TTC549 (cell line): ENCODE data around the gene GSS.

Experiments used
- FAIRE-seq: peaks from 2 replicates; lab custom pipeline; 2012; peaks lifted over from hg19 to GRCh38; lab: Jason Lieb, UNC

The GSS gene

DNA sequence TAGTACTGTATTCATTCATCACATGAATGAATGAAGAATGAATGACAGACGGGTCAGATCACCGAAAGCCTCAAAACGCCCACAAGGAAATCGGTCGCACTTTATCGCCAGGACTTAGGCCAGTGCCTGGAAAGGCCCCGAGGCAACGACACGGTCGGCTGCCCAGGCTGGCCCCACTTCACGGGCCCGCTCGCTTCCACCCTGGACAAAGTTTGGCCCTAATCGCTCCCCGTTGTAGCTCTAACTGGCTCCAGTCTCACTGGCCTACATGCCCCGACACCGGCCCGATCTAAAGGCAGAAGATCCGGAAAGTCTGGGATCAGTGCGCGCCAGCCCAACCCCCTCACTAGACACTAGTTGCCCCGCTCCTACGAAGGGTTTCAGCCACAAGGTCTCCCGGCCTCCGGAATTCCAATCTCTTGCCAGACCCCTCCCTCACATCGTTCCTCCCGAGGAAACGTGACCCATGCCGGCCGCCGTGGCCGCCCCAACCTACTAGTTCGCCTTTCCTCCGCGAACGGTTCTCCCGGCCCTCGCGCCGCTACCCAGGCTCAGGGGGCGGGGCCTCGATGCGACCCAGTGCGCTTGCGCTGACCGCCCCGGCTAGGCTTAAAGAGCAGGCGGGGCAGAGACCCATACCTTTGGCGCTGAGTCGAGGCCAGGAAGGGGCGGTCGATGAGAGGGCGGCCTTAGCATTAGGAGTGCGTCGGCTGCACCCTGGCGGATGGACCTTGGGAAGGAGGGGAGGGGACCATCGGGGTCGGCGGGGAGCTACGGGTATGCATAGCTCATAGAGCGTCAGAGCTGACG is at the start of gene GSS, which contains the start of gene MYH7B:
Gene GSS, minus strand, starts transcription at position 576 of the 810 bp plus-strand sequence. CDS start 3,954 bp downstream, outside the sequence.
Gene MYH7B, plus strand, starts transcription at position 638 of the 810 bp plus-strand sequence. CDS start 22,138 bp downstream, outside the sequence.
- no peak for FAIRE-seq

DNA sequence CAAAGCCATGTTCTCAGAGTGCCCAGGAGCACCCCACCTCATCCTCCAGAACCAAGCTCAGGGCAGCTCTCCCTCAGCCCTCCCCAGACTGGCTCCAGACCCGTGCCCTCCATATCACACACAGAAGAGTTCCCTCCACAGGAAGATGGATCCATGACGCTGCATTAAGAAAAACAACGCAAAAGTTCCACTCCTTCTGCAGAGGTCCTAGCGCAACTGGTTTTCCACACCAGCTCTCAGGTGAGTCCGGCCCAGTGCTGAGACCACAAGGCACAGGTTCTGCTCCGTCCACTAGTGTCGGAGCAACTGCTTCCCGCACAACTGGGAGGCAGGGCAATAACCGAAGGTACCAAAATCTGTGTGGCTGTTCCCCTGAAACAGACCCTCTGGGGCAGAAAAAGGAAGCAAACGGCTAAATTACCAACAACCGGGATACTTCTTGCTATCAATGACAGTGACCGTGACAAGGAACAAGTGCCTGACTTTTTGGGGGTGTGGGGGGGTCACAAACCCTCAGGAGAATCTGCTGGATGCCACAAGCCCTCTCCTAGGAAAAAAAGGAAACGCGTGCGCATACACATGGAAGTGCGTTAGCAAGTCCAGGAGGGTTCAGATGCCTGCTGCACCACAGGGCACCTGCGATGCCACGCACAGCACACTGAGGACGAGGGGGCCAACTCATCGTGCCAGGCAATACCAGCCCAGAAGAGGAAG is 49.3 kb upstream of the GSS start:
- no peak for FAIRE-seq

DNA sequence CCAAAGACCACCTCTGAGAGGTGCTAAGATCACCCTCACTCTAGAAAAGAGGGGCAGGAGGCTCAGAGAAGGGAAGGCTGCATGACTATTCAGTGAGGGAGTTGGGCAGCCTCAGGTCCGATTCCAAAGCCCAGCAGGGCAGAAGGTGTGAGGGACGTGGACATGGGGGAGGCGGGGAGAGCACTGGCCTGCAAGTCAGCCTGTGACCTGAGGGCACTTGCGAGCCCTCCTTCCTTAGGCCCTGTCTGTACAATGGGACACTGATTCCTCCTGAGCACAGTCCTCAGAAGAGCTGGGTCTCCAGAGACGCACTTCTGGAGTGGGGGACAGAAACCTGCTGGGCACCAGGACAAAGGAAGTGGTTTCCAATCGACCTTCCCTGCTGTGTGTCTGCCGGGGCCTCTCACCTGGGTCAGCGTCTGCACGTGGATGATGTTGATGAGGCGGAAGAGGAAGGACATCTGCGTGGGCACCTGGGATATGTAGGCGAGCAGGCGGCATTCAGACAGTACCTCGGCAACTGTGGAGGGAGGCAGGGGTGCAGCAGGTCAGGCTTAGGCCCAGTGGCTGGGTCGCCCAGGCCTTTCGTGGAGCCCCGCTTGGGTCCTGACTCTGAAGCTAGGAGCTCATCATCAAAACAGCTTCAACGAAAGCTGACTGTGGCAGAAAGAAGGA is 48.6 kb upstream of the GSS start:
- no peak for FAIRE-seq

DNA sequence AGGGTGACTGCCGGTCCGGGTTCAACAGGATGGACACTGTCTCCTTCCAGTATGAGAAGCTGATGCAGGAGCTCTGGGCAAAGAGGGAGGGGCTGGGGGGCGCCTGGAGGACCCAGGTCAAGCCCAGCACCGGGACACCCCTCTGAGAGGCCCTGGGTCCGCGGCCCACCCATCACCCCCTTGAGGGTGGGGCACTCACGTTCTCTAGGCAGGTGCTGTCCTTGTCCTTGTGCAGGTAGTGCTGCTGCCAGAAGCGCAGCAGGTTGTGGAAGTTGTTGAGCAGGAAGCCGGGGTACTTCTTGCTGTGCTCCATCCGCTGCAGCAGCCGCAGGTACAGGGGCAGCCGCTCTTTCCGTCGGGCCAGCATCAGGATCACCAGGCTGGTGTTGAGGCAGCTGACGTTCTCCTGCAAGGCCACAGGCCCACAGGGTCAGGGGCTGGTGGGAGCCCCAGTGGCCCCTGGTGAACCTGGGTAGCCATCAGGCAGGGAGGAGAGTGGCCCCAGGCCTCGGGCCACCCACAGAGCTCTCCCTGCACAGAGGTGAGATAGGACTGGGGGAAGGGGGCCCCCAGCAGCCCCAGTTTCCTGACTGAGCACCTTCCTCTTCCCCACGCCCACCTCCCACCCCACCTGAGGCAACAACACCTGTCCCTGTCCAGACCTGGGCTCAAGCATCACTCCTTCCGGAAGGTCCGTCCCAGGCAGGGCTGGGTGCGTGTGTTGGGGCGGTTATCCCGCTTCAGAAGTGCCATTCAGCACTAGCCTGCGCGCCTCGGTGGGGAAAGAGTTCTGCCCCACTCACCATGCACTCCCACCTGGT is 47.8 kb upstream of the GSS start:
- FAIRE-seq = no peak

DNA sequence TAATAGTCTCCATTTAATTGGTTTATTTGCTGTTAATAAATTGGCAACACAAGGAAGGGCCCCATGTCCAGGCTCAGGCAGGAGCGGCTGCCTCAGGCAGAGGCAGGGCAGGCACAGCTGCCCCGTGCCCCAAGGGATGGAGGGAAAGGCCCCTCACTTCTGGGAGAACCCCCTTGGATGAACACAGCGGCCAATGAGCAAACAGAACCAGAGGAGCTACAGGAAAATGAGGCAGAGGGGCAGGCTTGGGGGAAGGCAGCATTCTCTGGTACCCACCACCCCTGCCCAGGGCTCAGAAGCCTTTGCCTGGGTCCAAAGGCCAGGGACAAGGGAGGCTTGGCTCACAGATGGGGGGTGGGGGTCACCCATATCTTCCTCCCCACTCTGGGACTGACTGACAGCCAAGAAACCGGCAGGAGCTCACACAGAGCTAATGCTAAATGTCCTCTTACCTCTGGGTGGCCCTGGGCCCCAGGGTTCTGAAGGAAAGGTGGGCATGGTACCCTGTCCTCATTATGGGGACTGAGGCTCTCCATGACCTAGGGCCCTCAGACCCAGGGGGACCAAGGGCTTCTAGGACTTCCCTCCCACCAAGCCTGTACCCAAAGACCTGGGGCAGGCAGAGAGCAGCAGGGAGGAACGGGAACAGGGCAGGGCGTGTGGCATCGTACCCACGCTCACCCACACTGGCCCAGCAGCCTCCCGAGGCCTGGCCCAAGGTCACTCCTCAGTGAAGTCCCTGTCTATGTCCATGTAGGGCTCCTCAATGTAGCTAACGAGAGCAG is 47.0 kb upstream of the GSS start:
- FAIRE-seq = no peak

DNA sequence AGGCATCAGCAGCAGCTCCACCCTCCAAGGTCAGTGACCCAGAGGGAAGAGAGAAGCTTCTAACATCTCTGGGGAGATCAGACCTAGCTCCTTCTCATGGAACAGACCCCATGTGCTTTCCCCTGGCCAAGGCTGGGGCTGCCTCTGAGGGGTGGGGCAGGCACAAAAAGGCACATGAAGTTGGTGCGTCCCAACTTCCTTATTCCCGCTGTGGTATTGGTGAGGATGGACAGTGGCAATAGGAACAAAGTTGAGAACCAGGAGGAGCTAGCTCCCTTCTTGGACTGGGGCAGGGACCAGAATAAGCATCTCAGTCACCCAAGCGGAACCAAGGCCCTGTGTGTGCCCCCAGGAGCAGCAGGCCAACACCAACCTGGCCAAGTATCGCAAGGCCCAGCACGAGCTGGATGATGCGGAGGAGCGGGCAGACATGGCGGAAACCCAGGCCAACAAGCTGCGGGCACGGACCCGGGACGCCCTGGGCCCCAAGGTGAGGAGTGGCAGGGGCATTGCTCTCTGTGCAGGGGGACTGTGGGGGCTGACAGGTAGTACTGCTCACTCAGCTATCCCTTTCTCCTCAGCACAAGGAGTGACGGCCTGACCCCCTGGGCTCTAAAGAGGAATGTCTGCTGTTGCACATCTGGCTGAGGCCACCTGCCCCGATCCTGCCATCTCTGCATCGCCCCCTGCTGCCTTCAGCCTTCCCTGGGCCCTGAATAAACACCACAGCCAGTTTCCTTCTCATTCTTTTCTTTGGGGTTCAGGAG is 46.2 kb upstream of the GSS start:
- no peak for FAIRE-seq

DNA sequence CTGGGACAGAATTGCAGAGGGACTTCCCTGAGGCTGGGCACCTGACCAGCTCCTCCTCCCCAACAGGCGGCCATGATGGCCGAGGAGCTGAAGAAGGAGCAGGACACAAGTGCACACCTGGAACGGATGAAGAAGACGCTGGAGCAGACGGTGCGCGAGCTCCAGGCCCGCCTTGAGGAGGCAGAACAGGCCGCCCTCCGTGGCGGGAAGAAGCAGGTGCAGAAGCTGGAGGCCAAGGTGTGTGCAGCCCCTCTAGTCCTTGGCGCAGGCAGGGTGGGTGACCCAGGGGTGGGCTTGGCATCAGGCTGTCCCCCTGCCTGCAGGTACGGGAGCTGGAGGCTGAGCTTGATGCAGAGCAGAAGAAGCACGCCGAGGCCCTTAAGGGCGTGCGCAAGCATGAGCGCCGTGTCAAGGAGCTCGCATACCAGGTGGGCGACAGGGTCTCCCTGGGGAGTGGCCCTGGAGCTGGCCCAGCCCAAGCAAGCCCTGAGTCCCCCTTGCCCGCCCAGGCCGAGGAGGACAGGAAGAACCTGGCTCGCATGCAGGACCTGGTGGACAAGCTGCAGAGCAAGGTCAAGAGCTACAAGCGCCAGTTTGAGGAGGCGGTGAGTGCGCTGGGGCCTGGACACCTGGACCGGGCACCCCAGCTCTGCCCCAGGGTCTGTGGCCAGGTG is 45.5 kb upstream of the GSS start:
- no peak for FAIRE-seq

DNA sequence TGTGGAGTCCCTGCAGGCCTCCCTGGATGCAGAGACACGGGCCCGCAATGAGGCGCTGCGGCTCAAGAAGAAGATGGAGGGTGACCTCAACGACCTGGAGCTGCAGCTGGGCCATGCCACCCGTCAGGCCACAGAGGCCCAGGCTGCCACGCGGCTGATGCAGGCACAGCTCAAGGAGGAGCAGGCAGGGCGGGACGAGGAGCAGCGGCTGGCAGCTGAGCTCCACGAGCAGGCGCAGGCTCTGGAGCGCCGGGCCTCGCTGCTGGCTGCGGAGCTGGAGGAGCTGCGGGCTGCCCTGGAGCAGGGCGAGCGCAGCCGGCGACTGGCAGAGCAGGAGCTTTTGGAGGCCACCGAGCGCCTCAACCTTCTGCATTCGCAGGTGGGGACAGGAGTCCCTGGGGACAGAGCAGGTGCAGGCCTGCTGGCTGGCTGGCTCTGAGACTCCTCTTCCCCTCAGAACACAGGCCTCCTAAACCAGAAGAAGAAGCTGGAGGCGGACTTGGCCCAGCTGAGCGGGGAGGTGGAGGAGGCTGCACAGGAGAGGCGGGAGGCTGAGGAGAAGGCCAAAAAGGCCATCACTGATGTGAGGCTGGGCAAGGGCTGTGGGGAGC is 44.8 kb upstream of the GSS start:
- FAIRE-seq = no peak

DNA sequence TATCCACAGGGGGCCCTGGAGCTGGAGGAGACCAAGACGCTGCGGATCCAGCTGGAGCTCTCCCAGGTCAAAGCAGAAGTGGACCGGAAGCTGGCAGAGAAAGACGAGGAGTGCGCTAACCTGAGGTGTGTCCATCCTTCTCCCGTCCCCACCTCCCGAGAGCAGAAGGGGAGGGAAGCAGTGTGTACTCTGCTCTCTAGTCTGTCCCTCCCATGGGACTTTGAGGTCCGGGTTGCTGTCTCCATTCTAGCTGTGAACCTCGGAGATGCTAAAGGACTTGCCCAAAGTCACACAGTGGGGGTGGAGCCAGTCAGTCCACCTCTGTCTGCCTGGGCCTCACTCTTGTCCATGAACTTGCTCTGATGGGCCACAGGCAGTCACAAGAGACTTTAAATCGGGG is 44.2 kb upstream of the GSS start:
- no peak for FAIRE-seq

DNA sequence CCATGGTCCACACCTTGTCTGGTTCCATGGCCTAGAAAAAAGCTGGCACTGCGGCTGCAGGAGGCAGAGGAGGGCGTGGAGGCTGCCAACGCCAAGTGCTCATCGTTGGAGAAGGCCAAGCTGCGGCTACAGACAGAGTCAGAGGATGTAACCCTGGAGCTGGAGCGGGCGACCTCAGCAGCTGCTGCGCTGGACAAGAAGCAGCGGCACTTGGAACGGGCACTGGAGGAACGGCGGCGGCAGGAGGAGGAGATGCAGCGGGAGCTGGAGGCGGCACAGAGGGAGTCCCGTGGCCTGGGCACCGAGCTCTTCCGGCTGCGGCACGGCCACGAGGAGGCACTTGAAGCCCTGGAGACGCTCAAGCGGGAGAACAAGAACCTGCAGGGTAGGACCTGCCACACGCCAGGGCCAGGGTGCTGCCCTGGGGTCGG is 43.4 kb upstream of the GSS start:
- FAIRE-seq = no peak

DNA sequence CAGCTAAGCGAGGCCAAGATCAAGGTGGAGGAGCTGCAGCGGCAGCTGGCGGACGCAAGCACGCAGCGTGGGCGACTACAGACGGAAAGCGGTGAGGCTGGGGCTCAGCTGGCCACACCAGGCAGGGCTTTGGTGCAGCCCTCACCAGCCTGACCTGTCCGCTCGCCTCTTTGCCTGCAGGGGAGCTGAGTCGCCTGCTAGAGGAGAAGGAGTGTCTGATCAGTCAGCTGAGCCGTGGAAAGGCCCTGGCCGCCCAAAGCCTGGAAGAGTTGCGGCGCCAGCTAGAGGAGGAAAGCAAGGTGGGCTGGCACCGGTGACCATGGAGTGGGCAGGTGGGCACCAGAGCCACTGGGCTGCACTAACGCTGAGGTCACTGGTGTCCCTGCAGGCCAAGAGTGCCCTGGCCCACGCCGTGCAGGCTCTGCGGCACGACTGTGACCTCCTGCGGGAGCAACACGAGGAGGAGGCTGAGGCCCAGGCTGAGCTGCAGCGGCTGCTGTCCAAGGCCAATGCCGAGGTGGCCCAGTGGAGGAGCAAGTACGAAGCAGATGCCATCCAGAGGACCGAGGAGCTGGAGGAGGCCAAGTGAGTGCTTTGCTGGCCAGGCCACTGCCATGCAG is 42.8 kb upstream of the GSS start:
- FAIRE-seq = no peak

DNA sequence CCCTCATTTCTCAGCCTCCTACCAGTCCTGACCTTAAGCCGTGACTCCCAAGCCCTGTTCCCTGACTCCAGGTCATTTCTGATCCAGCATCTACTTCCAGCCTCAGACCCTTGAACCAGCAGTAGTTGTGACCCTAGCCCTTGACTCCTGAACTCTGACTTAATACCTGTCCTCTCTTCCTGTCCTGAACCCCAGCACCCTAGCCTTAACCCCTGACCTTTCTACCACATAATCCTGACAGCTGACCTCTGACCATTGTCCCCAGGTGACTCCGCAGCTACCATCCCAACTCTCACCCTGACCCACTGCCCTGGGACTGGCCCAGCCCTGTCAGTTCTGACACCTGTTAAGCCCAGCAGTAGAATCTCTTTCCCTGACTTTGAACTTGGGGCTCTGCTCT is 42.2 kb upstream of the GSS start:
- no peak for FAIRE-seq

DNA sequence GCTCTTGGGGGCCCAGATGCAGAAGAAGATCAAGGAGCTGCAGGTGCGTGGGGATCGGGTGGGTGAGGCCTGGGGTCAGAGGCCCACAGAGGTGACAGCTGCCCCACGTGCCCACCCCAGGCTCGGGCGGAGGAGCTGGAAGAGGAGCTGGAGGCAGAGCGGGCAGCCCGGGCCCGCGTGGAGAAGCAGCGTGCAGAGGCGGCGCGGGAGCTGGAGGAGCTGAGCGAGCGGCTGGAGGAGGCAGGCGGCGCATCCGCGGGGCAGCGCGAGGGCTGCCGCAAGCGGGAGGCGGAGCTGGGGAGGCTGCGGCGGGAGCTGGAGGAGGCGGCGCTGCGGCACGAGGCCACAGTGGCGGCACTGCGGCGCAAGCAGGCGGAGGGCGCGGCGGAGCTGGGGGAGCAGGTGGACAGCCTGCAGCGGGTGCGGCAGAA is 41.5 kb upstream of the GSS start:
- no peak for FAIRE-seq

DNA sequence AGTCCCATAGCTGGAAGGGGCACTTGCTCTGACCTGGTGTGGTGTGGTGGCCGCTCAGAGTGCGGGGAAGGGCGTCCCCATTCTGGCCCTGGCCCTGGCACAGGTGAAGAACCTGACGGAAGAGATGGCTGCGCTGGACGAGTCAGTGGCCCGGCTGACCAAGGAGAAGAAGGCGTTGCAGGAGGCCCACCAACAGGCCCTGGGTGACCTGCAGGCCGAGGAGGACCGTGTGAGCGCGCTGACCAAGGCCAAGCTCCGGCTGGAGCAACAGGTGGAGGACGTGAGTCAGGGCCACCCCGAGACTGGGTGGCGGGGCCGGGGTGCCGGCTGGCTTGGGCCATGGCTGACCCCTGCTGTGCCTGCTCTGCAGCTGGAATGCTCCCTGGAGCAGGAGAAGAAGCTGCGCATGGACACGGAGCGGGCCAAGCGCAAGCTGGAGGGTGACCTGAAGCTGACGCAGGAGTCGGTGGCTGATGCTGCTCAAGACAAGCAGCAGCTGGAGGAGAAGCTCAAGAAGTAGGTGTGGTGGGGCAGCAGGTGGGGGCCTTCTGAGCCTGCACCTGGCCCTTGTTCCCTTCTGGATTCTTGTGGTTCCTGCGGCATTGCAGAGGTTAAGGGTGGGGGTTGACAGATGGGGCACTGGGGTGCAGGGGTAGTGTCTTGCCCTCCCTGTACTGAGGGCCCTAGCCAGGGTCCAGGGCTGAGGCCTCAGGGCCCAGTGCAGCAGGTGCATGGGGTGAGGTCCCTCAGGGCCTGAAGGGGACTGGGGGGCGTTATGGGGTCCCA is 40.8 kb upstream of the GSS start:
- no peak for FAIRE-seq

DNA sequence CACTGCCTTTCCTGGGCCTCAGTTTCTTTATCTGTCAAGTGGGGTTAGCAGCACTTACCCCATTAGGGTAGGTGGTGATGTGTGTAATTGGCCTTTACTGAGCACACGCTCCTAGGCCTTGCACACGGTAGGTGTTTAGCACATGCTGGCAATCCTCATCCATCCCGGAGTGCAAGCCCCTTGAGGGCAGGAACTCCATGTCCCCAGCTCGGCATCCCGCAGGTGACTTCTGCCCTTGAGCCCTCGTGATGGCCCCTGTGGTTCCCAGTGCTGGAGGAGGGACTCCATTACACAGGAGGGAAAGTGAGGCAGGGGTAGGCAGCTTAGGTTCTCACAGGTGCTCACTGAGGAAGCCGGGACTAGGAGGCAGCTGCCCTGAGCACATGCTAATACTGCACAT is 40.1 kb upstream of the GSS start:
- FAIRE-seq = no peak

DNA sequence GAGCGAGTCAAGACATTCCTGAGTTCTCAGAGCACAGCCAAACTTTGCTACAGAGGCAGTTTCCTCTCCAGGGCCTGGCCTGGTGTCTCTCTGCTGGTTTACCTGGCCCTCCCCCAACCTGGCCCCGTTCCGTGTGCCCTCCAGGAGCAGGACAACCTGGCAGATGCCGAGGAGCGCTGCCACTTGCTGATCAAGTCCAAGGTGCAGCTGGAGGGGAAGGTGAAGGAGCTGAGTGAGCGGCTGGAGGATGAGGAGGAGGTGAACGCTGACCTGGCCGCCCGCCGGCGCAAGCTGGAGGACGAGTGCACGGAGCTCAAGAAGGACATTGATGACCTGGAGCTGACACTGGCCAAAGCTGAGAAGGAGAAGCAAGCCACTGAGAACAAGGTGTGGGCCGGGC is 39.6 kb upstream of the GSS start:
- FAIRE-seq = no peak

DNA sequence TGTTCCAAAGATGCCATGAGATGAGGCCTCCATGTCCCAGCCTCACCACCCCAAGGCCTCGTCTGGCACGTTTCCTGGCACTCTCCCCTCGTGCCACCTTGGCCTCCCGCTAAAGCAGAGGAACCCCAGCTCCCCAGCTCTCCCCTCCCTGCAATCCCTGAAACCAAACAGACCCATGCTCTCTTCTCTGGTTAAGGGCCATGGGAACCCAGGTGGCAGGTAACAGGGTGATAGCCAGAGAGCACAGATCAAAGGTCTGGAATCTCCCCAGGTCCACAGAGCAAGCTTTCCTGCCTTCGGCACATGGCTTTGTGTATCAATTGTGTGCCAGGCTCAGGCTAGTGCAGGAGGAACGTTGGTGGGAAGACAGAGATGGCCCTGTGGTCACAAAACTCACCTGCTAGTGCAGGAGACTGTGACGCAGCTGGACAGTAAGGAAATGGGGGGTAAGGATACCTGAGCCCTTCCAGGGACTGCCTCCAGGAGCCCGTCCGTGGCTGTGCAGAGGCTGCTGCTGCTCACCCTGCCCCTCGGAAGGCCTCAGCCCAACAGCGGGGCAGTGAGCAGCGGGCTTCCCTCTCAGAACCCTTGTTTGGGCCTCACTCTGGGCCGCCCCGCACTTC is 39.0 kb upstream of the GSS start:
- FAIRE-seq = no peak
